ENCODE results near the gene IGSF8.

- TF ChIP-seq CTCF (IDR thresholded peaks at IDR 0.05) (no peak), POLR2A (IDR thresholded peaks at IDR 0.05) (no peak)
Measured at GRCh38 chr1:160064164-160064563, 34.3 kb downstream of the IGSF8 start.

Data from thyroid gland (tissue), 4 donors.